D341Med (cell line): Measurements from ENCODE around the gene FXYD1.
A peak's percentile ranks its signal among the peaks of the same experiment; 100 is the strongest.
"Not testable (repeated sequence)": the region's sequence is repeated elsewhere in the genome, so short reads cannot be mapped to it uniquely, and the experiment has no call there.

Experiments used
- DNase-seq: peaks from one replicate; pipeline ENCODE4 v3.0.0; 2012; ENCODE audit warnings: low spot score

FXYD1 gene

GRCh38 chr19:35138305-35138892, at the start of gene FXYD1:
Gene FXYD1 (plus strand): TSS chr19:35138824. CDS start chr19:35140080, 1,256 bp downstream.
- DNase-seq: no peak

DNA sequence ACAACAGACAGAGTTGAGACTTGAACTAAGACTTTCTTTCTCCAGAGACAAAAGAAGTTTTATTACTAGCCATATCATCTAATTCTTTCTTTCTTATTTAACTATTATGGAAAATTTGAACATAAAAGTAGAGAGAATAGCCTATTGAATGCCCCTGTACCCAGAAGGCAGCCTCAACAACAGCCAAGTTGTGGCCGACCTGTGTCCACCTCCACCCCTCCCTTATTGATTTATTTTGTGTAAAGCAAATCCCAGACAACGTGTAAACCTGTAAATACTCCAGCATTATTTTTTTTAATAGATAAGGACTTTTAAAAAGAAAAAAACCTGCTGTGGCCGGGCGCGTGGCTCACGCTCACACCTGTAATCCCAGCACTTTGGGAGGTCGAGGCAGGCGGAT, 49.1 kb upstream of the FXYD1 start:
- no peak for DNase-seq

- no peak for DNase-seq
Measured at GRCh38 chr19:35090160-35090505, 48.5 kb upstream of the FXYD1 start.

GRCh38 chr19:35090506-35091214, 48.0 kb upstream of the FXYD1 start:
- DNase-seq: peak; percentile 85

- DNase-seq: no peak
Measured at GRCh38 chr19:35093430-35093829, 45.2 kb upstream of the FXYD1 start.

DNA sequence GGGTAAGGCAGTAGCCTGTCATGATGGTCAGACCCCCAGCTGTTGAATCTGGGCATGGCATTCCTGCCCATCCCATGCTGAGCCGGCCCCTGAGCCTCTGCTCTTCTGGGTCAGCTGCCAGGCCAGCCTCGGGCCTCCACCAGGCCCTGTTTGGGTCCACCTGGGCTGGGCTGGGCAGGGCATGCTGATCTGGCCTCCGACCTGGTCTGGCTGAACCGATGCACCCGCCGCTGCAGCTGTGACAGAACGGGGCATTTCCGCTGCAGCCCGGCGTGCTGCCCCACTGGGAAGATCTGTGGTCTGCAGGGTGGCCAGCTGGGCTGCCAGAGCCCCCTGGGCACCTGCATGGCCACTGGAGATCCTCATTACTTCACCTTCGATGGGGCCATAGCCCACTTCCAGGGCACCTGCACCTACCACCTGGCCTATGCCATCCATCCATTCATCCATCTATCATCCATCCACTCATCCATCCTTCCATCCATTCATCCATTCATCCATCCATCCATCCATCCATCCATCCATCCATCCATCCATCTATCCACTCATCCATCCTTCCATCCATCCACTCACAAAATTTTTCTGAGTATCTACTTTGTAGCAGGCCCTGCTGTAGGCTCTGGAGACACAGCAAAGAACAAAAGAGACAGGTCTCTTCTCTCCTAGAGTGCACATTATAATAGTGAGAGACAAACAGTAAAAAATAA, 44.5 kb upstream of the FXYD1 start:
- DNase-seq: no peak

- no peak for DNase-seq
Measured at GRCh38 chr19:35094656-35095055, 44.0 kb upstream of the FXYD1 start.

- DNase-seq: no peak
Measured at GRCh38 chr19:35095667-35096368, 42.8 kb upstream of the FXYD1 start.

DNA sequence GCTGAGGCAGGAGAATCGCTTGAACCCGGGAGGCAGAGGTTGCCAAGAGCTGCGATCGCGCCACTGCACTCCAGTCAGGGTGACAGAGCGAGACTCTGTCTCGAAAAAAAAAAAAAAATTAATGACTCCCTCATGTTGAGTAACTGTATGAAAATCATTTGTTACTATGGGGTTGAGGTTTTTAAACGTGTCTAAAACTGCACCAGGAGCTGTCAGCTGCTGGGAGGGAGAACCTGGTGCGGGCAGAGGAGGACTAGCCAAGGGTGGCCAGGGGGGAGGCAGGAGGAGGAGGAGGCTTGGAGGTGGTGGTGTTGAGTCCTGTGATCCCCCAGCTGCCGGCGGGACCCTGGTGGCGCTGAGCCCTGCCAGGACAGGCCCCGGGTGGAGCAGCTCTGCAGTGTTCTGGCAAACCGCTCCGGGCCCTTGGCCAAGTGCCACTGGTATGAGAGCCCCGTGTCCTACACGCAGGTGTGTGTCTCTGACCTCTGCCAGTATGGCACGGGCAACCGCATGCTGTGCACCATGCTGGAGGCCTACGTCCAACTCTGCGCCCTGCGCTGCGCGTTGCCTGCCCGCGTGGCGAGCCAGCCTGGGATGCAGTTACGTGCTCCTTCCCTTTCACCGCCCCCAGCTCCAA, 40.1 kb upstream of the FXYD1 start:
- no peak for DNase-seq

GRCh38 chr19:35099155-35099896, 39.3 kb upstream of the FXYD1 start:
- DNase-seq: no peak

- no peak for DNase-seq
Measured at GRCh38 chr19:35099897-35100275, 38.7 kb upstream of the FXYD1 start.

- DNase-seq: no peak
Measured at GRCh38 chr19:35100588-35101533, 37.8 kb upstream of the FXYD1 start.

- DNase-seq: not testable (repeated sequence)
Measured at GRCh38 chr19:35101949-35102348, 36.7 kb upstream of the FXYD1 start.

GRCh38 chr19:35103614-35104013, 35.0 kb upstream of the FXYD1 start:
- not testable (repeated sequence) for DNase-seq

DNA sequence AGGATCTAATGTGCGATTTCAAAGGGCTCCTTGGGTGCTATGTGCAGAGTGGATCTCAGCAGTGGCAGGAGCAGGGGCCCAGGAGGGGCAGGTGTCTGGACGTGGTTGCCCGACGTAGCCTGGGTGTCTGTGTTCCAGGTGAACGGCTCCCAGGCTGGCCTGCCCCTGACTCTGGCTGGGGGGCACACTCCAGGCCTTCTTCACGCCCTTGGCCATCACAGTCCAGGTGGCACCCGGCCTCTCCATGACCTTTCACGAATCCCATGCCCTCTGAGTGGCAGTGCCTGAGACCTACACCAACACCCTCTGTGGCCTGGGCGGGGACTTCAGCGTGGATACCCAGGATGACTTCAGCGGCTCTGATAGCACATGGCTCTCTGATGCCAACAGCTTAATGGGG, 34.3 kb upstream of the FXYD1 start:
- DNase-seq: peak; percentile 21

DNA sequence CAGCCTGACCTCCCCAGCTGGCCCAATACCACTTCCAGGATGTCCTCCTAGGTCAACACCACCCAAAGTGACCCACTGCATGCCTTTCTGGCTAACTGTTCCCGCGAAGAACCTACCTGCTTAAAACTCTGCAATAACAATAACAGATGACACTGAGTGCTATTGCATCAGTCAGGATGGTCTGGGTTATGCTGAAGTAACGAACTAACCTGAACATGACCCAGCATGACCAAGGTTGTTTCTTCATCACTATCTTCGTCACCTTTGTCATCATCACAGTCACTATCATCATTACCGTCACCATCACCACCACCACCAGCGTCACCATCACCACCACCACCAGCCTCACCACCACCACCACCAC, 33.6 kb upstream of the FXYD1 start:
- DNase-seq: no peak

DNA sequence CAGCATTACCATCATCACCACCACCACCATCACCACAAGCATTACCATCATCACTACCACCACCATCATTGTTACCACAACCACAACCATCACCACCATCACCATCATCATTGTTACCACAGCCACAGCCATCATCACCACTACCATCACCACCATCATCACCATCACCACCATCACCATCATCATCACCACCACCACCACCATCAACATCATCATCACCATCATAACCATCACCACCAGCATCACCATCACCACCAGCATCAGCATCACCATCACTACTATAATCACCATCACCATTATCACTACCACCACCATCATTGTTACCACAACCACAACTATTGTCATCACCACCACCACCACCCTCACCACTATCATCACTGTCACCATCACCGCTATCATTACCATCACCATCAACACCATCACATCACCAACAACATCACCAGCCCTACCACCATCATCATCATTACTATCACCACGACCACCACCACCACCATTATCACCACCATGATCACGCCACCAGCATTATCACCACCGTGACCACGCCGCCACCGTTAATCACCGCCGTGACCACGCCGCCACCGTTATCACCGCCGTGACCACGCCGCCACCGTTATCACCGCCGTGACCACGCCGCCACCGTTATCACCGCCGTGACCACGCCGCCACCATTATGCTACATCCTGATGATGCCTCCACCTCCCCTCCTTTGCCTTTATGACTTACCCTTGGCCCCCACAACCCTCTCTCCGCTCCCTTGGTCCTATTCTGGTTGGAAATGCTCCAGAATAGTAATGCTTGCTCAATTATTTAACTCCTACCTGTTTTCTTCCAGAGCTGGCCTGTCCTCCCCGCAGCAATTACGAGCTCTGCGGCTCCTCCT, 33.0 kb upstream of the FXYD1 start:
- no peak for DNase-seq

GRCh38 chr19:35106291-35106583, 32.4 kb upstream of the FXYD1 start:
- DNase-seq: no peak

DNA sequence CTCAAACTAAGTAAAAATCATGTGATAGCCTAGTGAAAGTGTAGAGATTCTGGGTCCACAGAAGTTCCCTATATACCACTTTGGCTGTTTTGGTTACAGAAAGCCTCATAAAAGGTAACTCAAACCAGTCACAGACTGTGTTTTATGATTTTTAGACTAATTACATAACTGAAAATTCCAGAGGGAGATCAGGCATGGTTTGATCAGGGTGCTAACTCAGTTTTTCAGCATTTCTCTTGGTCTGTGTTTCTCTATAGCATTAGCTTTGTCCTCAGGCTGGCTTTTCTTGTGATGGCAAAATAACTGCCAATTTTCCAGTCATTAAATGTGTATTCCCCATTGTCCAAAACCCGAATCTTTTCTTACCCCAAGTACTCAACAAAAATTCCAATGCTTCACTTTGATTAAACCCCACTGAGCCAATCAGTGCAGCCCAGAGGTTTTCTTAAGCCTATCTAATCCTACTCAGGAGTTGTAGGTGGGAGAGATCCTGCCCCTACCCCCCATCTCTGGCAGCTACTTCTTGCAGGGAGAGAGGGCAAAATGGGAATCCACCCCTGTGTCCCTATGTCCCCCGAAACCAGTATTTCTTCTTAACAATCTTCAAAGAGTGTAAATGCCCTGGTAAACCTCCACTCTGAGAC, 31.6 kb upstream of the FXYD1 start:
- no peak for DNase-seq
